HG03108 (cell line): ENCODE results near the gene CDH4.

Experiments
- ATAC-seq: cut with Tn5 transposase; IDR thresholded peaks from one replicate; pipeline ENCODE4 v1.9.1; 2021; ENCODE audit warnings: moderate library complexity; ENCODE audit not compliant: unreplicated experiment

Gene CDH4

DNA sequence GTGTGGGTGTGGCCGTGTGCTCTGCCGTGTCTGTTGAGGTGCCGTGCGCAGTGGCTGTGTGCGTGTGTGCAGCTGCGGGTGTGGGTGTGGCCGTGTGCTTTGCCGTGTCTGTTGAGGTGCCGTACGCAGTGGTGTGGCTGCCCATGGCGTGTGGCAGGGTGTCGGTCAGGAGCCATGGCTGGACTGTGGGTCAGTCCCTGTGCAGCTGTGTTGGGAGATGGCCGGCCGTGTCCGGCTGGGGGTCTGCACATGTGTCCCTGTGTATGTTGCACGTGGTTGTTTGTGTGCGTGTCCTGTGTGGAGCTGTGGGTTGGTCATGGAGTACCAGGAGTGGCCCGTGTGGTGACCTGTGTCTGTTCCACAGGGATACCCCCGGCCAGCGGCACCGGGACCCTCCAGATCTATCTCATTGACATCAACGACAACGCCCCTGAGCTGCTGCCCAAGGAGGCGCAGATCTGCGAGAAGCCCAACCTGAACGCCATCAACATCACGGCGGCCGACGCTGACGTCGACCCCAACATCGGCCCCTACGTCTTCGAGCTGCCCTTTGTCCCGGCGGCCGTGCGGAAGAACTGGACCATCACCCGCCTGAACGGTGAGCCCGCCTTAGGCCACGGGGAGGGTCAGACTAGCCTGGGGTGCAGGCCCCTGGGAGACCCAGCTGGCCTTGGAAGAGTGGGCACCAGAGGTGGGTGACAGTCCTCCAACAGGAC is 675.9 kb downstream of the CDH4 start:
- no peak for ATAC-seq

DNA sequence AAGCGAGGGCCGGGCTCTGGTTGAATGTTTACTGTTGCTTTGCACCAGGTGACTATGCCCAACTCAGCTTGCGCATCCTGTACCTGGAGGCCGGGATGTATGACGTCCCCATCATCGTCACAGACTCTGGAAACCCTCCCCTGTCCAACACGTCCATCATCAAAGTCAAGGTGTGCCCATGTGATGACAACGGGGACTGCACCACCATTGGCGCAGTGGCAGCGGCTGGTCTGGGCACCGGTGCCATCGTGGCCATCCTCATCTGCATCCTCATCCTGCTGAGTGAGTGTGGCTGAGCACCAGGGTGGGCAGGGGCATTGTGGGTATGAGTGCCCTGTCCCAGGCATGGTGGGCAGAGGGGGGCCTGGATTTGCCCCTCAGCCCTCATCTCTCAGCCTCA is 677.5 kb downstream of the CDH4 start:
- no peak for ATAC-seq

DNA sequence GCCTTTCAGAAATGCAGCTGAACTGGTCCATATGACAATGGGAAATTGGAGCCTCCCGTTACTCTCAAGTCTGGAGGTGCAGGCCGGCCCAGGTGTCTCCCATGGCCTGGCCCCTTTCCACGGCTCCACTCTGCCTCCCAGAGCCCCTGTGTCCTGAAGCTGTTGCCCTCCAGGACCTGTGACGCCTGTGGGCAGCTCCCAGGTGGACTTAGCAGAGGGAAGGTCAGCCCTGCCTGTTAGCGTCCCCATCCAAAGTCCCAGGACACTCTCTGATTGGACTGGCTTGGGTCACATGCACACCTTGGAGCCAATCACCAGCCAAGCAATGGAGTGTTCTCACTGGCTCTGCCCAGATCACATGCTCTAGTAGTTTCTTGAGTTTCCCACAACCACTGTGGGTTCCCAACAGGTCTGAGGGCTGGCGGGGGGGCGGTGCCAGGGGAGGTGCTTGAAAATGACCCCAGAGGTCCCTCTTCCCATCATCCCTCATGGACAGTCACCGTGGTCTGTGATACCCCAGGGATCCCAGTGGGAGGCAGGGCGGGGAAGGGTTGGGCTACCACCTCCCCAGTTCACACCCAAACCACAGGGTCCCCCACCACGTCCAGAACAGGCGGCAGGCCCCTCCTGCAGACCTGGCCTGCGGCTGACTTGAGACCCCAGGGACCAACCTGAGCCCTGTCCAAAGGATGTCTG is 678.1 kb downstream of the CDH4 start:
- no peak for ATAC-seq

DNA sequence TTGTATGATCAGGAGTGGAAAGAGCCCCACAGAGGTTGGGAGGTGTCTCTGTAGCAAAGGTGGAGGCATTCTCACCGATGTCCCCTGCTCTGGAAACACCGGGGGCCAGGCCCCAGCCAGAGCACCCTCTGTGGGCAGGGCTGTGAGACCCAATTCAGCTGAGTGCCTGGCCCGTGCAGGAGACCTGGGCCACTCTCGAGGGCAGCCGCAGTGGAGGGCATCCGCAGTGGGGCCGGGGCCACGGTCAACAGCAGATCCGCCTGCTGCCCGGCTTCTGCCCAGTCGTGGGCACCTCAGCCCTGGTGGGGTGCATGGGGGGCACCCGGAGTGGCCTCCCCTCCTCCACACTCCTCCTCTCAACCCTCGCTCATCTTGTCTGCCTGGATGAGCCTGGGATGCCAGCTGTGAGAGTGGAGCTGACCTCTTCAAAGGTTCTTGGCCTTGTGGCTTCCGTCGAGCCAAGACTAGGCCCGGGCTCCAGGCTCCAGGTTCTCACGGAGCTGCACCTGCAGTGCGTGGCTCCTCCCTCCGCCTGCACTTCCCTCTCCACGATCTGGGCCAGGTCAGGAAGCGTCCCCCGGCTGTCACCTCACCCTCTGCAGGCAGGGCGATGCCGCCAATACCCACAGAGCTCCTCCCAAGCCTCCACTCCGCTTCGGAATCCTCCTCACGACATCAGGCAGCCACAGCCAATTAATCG is 678.9 kb downstream of the CDH4 start:
- no peak for ATAC-seq

DNA sequence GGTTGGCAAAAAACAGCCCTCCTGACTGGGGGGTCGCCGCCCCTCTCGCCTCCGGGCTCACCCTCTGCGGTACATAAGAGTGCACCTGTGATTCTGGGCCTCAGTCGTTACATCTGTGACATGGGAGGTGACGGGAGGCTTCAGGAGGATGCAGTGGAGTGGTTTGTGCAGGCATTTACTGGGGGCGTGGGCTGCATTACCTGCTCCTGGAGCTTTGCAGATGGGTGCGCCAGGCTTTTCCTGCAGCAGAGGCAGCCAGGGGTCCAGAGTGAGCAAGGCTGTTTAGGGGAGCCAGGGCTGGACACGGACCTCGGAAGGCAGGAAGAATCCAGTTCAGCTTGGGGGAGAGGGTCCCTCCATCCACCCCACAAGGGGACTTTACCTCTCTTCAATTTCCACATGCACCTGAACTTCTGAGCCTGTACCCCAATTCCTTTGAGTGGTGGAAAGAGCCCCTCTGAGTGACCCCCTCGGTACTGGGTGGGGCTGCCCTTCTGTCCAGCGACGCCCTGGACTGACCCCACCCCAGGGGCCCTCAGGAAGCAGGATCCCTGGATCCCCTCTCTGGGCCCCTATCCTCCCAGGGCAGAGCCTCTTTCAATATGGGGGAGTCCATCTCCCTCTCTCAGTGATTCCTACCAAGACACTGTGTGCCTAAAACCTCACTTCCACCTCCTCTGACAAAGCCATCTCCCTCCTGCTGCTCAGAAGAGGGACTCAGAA is 679.6 kb downstream of the CDH4 start:
- ATAC-seq, result no peak

DNA sequence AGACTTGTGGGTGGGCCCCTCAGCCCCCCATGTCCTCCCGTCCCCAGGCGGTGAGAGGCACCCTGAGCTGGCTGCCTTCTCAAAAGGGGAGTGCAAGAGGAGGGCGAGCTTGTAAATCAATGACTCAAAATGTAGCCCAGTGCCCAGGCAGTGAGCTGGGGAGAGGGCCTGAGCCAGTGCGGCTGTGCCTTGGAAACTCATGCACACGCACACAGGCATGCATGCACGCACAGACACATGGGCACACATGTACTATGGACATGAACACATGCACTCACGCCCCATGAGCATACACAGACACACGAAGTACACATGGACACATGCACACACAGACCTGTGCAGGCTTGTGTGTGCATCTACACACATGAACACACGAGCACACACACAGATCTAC is 680.1 kb downstream of the CDH4 start:
- ATAC-seq, result no peak

DNA sequence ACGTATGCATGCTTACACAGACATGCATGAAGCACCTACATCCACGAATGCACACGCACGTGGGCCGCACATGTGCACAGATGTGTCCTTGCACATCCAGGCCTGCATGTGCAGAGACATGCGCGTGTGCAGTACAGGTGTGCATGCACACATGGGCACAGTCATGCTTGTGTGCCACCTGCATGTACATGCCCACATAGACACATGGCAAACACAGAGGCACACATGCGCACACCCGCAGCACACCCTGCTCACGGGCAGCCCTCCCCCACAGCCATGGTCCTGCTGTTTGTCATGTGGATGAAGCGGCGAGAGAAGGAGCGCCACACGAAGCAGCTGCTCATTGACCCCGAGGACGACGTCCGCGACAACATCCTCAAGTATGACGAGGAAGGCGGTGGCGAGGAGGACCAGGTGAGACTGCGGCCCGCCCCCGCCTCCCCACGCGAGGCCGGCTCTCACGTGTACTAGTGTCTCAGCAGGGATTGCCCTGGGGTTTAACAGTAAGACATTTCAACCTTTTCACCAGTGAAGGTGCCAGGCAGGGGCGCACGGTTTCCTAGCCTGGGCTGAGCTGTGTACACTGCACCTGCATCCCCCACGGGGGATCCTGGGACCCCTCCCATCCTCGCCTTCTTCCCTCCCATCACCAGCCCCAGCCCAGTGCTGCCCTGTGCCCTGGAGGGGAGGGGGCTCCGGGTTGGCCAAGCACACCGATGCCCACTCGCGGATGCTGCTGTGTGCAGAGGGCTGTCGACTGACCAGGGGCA is 680.8 kb downstream of the CDH4 start:
- ATAC-seq, result no peak

DNA sequence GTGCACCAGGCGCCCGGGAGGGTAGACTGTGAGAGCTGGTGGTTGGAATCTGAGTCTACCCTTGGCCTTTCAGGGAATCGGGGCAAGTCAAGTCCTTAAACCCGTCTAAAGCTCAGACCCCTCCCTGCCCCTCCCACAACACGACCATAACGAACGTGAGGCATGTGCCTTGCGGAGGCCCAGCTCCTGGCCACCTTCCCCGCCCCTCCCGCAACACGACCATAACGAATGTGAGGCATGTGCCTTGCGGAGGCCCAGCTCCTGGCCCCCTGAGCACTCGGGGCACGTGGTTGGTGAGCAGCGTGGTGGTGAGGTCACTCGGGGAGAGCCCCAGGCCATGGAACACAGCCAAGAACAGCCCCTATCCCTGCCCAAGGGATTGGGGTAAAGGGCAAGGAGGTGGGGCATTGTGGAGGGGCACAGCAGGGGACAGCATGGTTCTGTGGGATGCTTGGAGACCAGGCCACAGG is 681.5 kb downstream of the CDH4 start:
- no peak for ATAC-seq

DNA sequence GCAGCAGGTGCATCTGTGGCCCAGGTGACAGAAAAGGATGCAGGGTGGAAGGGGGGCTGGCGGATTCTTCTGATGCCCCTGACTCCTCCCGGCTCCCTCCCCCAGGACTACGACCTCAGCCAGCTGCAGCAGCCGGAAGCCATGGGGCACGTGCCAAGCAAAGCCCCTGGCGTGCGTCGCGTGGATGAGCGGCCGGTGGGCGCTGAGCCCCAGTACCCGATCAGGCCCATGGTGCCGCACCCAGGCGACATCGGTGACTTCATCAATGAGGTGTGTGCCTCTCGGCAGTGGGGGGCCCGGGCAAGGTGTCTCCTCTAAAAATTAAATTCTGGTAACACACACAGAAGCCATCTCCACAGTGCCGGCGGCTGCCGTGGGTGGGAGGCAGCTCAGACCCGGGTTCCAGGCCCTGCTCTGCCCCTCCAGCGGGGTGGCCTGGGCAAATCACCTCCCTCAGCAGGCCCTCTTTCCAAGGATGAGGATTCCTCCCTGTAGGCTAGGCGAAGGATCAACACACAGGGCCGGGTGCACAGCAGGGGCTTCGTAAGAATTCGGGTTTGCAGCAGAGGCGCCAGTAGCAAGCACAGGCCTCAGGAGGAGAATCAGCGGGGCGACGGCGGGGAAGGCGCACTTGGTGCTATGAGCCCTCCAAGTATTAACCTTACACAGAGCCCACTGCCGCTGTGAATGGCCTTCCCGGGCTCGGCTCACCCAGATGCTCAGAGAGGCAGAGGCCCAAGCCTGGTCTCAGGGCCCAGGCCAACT is 682.1 kb downstream of the CDH4 start:
- ATAC-seq, result no peak

DNA sequence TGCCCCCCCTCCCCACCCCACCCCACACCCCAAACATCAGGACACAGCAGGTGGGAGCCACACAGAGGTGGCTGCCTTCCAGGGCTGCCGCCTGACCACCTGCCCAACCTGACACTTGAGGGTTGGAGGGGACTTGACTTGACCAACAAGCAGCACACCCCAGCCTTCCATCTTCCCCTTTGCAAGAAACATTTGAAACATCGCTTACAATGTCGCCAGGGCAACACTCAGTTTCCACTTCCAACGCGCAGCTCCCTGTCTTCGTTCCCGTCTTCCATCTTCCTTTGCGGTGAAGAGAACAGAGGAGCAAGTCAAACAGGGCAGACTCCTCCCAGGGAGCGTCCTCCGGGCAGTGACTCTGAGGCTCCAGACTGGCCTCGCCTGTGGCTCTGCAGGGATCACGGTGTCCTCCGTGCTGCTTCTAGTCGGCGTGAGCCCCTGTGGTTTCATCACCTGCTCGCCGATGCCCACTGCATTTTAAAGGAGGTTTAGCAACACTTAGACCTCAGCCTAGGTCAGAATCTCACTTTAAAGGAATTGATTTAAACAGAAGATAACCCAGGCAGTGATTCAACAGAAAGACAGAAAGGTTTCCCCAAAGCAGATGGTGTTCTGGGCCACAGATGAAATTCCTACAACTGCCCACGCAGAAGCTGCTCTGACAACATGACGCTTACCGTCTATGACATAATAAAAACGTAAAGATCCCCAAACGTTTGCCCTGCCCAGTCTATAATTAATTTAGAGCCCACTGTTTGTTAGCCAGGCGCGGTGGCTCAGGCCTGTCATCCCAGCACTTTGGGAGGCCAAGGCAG is 682.9 kb downstream of the CDH4 start:
- ATAC-seq, result no peak

DNA sequence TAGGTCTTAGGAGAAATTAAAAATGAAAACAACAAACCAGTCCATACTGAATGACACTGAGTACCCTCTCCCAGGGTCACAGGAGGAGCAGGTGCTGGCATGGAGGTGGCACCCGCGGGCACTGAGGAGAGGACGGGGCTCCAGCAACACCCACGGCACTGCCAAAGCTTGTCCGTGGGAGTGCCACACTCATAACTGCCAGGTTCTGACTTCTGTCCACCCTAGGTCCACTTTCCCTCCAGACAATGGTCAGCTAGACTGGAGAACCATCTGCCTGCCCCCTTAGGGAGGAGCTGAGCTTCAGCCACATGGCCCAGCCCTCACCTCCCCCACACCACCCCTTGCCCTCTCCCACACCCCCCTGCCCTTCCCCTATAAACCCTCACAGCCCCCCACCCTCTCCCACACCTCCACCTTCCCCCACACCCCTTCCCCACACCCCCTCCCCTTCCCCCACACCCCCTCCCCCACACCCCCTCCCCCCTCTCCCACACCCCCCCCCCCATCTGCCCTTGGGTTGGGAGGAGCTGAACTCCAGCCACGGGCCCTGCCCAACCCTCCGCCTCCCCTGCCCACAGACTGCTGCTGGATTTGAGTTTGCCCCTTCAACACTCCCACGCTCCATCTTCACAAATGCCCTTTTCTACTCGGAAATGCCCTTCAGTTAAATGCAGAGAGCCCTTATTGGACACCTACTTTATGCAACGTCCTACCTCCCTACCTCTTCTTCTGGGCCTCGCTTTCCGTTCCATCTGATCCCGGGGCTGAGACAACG is 684.1 kb downstream of the CDH4 start:
- no peak for ATAC-seq

DNA sequence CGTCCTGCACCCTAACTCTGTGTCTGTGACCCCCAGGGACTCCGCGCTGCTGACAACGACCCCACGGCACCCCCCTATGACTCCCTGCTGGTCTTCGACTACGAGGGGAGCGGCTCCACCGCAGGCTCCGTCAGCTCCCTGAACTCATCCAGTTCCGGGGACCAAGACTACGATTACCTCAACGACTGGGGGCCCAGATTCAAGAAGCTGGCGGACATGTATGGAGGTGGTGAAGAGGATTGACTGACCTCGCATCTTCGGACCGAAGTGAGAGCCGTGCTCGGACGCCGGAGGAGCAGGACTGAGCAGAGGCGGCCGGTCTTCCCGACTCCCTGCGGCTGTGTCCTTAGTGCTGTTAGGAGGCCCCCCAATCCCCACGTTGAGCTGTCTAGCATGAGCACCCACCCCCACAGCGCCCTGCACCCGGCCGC is 684.7 kb downstream of the CDH4 start:
- no peak for ATAC-seq

DNA sequence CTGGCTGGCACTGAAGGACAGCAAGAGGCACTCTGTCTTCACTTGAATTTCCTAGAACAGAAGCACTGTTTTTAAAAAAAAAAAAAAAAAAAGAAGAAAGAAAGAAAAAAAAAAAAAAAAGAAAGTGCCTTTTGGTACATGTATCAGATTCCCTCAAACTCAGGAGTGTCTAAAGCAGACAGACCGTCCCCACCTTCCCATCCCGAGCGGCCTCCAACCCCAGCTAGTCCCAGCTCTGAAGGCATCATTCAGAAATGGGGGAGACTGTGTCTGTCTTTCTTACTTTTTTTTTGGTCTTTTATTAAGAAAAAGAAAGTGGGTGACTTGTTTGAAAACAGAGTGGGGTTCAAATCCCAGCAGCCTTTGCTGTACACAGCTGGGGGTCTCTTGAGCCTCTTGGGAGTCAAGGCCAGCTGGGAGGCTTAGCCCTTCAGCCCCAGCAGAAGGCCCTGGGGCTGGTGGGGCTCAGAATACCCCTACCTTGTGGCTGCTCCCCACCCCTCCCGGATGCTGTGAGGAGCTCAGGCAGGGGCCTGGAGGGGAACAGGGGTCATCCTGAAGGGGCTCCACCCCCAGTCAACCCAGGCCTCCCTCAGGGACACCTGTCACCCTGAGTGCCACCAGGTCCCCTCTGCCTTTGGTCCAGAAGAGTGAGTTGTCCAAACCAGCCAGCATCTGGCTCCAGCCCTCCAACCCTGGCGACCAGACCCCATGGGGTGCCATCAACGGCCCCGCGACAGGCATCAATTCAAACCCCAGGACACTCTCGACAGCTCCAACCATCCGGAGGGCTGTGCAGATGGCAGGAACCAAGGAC is 685.3 kb downstream of the CDH4 start:
- no peak for ATAC-seq

DNA sequence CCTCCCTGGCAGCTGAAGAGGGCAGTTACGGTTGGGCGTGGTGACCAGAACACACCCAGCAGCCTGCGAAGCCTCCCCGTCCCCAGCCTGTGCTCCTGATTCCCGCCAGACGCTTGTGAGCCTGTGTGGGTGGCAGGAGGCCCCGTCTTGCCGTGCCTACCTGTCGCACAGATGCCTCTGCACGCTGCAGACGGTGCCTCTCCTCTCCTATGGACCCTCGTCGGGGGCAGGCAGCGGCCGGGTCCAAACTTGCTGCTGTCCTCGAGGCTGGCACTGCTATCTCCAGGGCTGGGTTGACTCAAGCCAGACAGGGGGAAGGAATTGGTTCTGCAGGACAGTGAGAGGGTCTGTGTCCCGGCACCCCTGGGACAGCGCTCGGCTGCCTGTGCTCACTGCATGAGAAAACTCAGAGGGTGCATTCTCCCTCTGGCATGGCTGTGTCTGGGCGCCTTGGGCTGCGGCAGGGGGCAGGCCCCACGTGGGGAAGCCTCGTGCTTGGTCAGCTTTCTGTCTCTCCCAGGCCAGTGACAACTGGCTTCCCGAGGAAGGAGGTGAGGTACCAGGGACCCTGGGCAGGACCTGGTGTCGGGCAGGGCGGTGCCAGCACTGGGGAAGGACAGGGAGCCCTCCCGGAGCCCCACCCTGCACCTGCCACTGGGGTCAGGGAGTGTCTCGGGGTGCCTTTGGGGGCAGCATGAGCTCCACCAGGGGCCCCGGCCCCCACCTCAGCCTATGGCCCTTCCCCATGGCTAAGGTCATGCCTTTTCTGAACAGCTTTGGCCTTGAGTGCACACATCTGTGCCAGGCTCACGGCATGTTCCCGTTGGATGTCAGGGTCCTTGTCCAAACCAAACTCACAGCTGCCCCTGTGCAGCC is 686.1 kb downstream of the CDH4 start:
- ATAC-seq, result no peak

DNA sequence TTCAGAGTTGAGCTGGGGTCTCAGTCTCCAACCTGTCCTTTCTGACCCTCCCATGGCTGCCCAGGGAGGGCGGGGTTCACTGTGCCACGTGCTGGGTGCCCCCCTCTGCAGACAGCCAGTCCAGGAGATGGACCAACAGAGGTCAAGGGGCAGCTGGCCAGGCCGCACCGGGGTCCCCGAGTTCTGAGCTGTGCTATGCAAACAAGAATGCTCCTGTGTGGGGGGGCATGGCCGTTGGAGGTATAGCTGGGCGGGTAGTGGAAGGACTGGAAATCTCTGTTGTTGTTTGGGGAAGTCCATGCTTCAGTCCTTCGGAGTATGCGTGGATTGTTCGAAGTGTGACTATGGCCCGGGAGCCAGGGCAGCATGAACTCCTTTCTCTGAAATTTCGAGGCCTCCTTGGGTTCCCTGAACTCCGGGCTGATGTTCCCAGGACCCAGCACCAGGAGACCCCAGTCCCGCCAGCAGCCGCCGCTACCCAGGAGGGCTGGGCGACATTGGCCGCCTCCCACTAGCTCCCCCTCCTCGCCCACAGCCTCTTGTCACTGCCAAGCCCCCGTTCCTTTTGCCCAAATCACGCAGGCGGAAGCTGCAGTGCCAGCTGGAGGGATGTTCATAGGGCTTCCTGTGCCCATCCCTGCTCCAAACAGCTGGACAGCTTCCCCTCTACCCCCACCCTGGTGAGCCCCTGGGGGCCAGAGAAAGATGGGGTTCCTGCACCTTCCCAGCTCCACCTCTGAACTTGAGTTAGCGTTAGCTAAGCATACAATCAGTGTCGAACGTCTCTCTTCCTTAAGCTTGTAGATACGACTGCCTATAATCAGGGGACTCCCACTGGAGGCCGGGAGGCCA is 687.0 kb downstream of the CDH4 start:
- ATAC-seq, result no peak
